Measurements from ENCODE around the gene DPY19L1. TPM values are rescaled to one million over a fixed set of nuclear protein-coding genes. Genes with fewer than 3 reads are reported as not detected.
"Not testable (repeated sequence)": the region's sequence is repeated elsewhere in the genome, so short reads cannot be mapped to it uniquely, and the experiment has no call there.

Gene DPY19L1
- total and polyA plus RNA-seq, 8 donors, result 2.0 to 28.7 (median 5.0) TPM

DNA sequence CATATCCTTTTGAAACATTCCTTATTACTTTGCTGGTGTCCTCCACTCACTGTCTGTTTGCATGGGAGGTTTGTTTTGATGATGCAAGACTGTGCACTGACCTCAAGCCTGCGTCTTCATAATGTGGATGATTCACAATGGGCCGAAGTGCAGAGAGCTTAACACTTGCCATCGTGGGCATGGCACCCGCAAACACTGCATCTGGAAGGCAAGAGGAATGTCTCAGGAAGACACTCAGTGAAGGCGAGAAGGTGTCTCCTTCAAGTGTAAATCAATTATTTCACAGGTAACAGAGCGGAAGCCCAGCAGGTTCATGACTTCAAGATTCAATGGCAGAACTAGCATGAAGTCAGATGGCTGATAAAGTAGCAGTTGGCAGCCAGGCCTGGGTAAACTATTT is 98.1 kb downstream of the DPY19L1 start:
- no peak overlapping the region for H3K4me3 ChIP-seq
- no peak for DNase-seq
- no peaks in the 10 kb centered on the region for H3K27me3 ChIP-seq
- intact Hi-C loops (cut with DNase I; ENCODE audit: low total_unique reads), result no loop called here
- no peaks in the 10 kb centered on the region for H3K9me3 ChIP-seq
- no peaks in the 10 kb centered on the region for H3K4me1 ChIP-seq
- 86 to 94% (median 87%) methylated on average over 6 of the region's 6 CpGs for WGBS, 5 donors
- TF ChIP-seq POLR2A (IDR thresholded peaks at IDR 0.05) (no peak), POLR2AphosphoS5 (IDR thresholded peaks at IDR 0.05) (no peak), EP300 (IDR thresholded peaks at IDR 0.05) (no peak)
- TF ChIP-seq, protein P1, sequence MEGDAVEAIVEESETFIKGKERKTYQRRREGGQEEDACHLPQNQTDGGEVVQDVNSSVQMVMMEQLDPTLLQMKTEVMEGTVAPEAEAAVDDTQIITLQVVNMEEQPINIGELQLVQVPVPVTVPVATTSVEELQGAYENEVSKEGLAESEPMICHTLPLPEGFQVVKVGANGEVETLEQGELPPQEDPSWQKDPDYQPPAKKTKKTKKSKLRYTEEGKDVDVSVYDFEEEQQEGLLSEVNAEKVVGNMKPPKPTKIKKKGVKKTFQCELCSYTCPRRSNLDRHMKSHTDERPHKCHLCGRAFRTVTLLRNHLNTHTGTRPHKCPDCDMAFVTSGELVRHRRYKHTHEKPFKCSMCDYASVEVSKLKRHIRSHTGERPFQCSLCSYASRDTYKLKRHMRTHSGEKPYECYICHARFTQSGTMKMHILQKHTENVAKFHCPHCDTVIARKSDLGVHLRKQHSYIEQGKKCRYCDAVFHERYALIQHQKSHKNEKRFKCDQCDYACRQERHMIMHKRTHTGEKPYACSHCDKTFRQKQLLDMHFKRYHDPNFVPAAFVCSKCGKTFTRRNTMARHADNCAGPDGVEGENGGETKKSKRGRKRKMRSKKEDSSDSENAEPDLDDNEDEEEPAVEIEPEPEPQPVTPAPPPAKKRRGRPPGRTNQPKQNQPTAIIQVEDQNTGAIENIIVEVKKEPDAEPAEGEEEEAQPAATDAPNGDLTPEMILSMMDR (IDR thresholded peaks at IDR 0.05), result no peak
- no peak overlapping the region for H3K27ac ChIP-seq
- peaks cover 3 to 40% (median 32%) of the 10 kb centered on the region in 4 donors for H3K36me3 ChIP-seq

DNA sequence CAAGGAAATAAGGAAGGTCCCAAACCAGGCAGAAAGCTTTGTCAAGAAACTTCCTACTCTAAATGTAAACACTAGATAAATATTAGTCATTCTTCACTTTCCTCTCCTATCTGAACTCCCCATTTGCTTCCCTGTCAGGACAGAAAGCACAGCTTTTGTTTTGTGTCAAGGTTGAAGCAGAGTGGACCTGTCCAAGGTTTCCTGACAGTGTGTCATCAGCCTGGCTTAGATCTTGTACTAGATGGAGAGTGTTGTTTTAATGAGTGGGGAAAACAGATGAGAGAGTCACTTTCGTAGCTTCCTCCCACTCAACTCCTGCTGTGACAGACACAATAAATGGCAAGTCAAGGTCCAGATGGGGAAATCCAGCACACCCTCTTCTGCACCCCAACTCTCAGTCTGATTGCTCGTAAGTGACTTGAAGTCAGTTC is 101.5 kb downstream of the DPY19L1 start:
- WGBS, 5 donors, result 72 to 88% (median 79%) methylated on average over 1 to 2 of the region's 2 CpGs
- intact Hi-C loops (cut with DNase I; ENCODE audit: low total_unique reads); H3K27ac ChIP-seq; H3K4me1 ChIP-seq; H3K9me3 ChIP-seq; H3K27me3 ChIP-seq; H3K4me3 ChIP-seq: not testable (repeated sequence)
- DNase-seq, result peak in 1 of 2 donors; percentile 6
- peaks cover 3 to 48% (median 38%) of the 10 kb centered on the region in 4 donors for H3K36me3 ChIP-seq

DNA sequence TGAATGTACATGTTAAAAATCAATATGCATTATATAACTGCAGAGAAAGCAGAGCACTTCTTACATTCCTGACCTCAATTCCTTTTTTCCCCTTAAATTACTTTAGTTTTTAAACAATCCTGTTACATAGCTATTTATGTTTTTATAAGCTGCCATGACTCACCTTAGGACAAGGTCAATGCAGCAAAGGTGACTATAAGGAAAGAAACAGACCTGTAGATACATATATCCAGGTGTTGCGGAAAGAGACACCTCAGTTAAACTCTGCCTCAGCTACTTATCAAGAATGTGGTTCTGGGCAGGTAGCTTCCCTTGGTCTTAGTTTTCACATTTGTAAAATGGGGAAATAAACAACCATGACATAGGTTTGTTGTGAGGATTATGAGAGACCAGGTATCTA is 105.5 kb downstream of the DPY19L1 start:
- H3K4me3 ChIP-seq, result no peak overlapping the region
- H3K9me3 ChIP-seq, result no peaks in the 10 kb centered on the region
- 96 to 100% (median 99%) methylated on average over 1 of the region's 1 CpG for WGBS, 5 donors
- TF ChIP-seq, protein P1 (IDR thresholded peaks at IDR 0.05), result no peak
- TF ChIP-seq POLR2A (IDR thresholded peaks at IDR 0.05) (no peak), EP300 (IDR thresholded peaks at IDR 0.05) (no peak), POLR2AphosphoS5 (IDR thresholded peaks at IDR 0.05) (no peak)
- no peaks in the 10 kb centered on the region for H3K4me1 ChIP-seq
- intact Hi-C loops (cut with DNase I; ENCODE audit: low total_unique reads), result no loop called here
- no peak for DNase-seq
- peaks cover 3 to 42% (median 26%) of the 10 kb centered on the region in 4 donors for H3K36me3 ChIP-seq
- no peak overlapping the region for H3K27ac ChIP-seq
- no peaks in the 10 kb centered on the region for H3K27me3 ChIP-seq

DNA sequence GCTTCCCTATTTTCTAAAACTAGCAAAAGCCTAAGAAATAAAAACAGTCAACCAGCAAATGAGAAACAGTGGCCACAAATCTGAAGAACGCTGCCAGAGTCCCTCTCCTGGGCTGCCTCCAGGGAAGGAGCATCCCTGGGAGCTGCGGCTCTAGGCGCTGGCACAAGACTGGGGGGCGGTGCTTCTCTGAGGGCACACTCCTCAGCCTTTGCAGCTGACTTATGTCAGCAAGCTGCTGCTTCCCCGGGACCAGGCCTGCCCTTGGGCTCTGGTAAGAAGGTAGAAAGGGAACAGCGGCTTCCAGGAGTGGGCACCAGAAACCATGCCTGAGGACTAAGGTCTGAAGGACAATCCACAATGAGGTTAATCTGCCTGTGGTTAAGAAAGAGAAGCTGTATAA is 107.5 kb downstream of the DPY19L1 start:
- H3K4me1 ChIP-seq; DNase-seq; H3K27ac ChIP-seq; H3K4me3 ChIP-seq; H3K27me3 ChIP-seq; H3K9me3 ChIP-seq; intact Hi-C loops (cut with DNase I; ENCODE audit: low total_unique reads): not testable (repeated sequence)
- 90 to 96% (median 93%) methylated on average over 5 to 6 of the region's 6 CpGs for WGBS, 5 donors
- peaks cover 3 to 41% (median 24%) of the 10 kb centered on the region in 4 donors for H3K36me3 ChIP-seq

DNA sequence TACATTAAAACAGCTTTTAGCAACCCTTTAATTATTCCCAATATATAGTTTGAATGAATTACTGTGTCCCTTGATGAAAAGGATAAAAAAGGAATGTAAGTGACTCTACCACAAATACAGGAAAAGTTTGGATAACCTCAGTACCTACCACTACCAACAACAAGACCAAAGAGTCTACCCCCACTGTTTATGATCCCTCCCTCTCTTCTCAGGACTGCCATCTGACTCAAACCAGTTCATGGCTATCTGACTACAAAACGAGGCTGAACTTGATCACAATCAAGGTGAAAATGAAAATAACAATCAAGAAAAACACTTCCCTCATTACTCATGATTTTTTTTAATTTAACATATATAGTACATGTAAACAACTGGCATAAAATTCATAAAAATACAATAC is 108.7 kb downstream of the DPY19L1 start:
- 69 to 93% (median 79%) methylated on average over 1 of the region's 1 CpG for WGBS, 5 donors

More for the DNA sequence above, 108.7 kb downstream of the DPY19L1 start:
- Histone ChIP-seq H3K36me3 (peaks cover 3 to 30% (median 17%) of the 10 kb centered on the region in 4 donors), H3K4me3 (no peak overlapping the region), H3K9me3 (peaks cover 0 to 10% (median 5%) of the 10 kb centered on the region in 4 donors), H3K27ac (no peak overlapping the region), H3K27me3 (no peaks in the 10 kb centered on the region), H3K4me1 (no peaks in the 10 kb centered on the region)
- DNase-seq, result no peak
- intact Hi-C loops (cut with DNase I; ENCODE audit: low total_unique reads), result no loop called here
- TF ChIP-seq, protein P1 (IDR thresholded peaks at IDR 0.05), result no peak
- TF ChIP-seq POLR2AphosphoS5 (IDR thresholded peaks at IDR 0.05) (no peak), POLR2A (IDR thresholded peaks at IDR 0.05) (no peak), EP300 (IDR thresholded peaks at IDR 0.05) (no peak)
